ENCODE data around the gene ELMO1. TPM values are rescaled to one million over a fixed set of nuclear protein-coding genes. Genes with fewer than 3 reads are reported as not detected.

The ELMO1 gene
- total RNA-seq, 1 experiment from 2014 or later: 0.36 TPM

GRCh38 chr7:37065779-37066271, 382.8 kb downstream of the ELMO1 start:
- DNase-seq (ENCODE audit: low read depth): peak; percentile 63

- no peak for DNase-seq (ENCODE audit: low read depth)
Measured at GRCh38 chr7:37062560-37062859, 386.2 kb downstream of the ELMO1 start.

DNA sequence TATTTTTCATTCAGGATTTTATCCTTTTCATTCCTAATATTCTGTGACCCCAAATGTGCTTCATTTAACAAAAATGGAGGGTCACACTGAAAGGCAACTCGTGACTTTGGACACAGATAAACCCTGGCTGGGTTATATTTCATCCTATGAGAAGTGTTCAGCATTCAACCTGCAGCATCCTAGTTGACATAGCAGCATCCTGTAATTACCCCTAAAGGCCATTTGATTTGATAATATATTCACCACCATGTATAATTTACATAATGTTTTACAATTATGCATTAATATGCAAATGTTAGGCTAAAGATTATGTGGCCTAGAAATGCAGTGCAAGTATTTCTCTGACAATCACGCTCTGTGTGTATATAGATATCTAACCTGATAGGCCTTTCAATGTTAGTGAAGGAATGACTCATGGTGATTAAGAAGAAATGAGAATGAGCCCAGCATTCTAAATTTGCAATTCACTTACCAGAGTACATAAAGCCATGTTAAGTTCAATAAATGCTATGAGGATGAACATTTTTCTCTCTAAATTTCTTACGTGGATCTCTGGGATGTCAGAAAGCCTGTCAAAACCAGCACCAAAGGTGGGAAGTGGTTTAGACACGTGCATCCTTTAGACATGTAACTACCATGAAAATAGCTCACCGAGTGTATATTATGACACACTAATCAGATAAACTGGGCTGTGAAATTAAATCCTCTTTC, 386.7 kb downstream of the ELMO1 start:
- no peak for DNase-seq (ENCODE audit: low read depth)

- no peak for DNase-seq (ENCODE audit: low read depth)
Measured at GRCh38 chr7:37056234-37056912, 392.3 kb downstream of the ELMO1 start.

DNA sequence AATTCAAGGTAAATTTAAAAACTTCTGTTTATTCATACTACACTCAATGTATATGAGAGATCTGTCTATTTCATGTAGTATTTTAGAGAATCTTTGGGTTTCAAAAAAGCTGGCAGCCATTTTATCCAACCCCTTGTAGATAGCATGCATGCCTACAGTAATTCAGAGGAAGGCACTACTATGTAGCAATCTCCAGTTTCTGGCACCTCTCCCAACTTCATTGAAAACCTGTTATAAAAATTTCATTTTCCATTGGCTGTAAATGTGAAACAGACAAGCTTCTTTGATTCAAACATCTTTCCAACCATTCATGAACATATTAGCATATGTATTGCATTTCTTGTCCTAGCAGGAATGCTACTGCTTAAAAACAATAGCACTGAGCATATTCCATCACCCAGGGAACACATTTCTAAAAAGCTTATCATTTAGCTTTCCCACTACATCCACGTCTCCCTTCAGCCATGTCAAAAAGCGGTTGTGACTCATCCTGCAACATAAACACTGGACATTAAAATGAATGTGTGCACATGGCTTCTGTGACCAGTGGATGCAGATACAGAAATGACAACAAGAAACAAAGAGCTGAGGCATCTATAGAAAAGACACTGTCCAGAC, 393.9 kb downstream of the ELMO1 start:
- peak; percentile 62 for DNase-seq (ENCODE audit: low read depth)

- DNase-seq (ENCODE audit: low read depth): peak; percentile 40
Measured at GRCh38 chr7:37052705-37053104, 396.0 kb downstream of the ELMO1 start.

GRCh38 chr7:37050801-37051200, 397.9 kb downstream of the ELMO1 start:
- DNase-seq (ENCODE audit: low read depth): no peak

DNA sequence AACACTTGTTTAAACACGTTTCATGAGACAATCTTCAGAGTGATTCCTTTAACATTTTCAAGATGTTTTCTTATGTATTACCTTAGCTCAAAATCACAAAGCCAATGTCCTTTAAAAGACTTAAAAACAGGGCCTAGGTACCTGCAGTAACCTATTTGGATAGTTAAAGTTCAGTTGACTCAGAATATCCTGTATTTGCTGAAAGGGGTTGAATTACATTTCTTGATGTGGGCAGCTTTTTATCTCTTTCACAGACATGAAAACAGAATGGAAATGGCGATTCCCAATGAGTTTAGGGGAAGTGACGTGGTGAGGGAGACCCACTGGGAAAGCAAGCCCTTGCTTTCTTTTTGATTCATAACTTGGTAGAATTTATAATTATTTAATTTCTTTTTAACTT, 400.0 kb downstream of the ELMO1 start:
- DNase-seq (ENCODE audit: low read depth): no peak

- no peak for DNase-seq (ENCODE audit: low read depth)
Measured at GRCh38 chr7:37047260-37047659, 401.4 kb downstream of the ELMO1 start.

- no peak for DNase-seq (ENCODE audit: low read depth)
Measured at GRCh38 chr7:37046531-37047079, 402.1 kb downstream of the ELMO1 start.

GRCh38 chr7:37045681-37046179, 402.9 kb downstream of the ELMO1 start:
- DNase-seq (ENCODE audit: low read depth): no peak

DNA sequence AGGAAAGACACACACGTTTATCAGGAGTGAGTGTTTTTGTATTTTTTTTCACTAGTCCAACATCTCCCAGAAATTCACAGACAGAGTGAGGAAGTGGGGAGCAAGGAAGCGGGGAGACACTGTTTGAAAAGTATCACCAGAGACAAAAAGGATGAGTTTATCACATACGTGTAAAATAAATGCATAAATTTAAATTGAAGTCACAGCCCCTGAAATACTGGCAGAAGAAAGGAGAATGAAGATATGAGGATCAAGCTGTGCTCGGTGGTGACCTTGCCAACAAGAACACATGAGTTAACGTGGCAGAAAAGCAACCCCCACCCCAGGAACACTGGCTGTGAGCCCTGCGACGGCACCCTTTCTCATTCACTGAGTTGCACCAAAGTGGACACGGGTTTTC, 407.2 kb downstream of the ELMO1 start:
- DNase-seq (ENCODE audit: low read depth): no peak

DNA sequence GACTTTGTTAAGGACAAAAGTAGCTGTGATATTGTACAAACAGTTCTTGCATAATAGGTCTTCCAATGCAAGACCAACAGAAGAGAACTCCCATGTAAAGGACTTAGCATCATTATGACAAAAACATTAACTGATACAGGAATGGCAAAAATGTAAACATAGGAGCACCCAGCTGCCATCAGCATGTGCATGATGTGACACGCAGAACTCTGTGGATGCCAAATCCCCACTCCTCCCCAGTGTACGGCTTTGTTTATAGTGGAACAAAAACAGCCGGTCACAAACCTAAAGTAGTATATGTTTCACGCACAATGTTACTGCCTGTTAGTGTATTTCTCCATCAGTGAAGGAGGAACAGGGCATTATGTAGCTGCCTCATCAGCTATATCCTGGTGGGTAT, 408.3 kb downstream of the ELMO1 start:
- DNase-seq (ENCODE audit: low read depth): no peak

- no peak for DNase-seq (ENCODE audit: low read depth)
Measured at GRCh38 chr7:37039131-37039749, 409.4 kb downstream of the ELMO1 start.

GRCh38 chr7:37038706-37039105, 410.0 kb downstream of the ELMO1 start:
- no peak for DNase-seq (ENCODE audit: low read depth)

DNA sequence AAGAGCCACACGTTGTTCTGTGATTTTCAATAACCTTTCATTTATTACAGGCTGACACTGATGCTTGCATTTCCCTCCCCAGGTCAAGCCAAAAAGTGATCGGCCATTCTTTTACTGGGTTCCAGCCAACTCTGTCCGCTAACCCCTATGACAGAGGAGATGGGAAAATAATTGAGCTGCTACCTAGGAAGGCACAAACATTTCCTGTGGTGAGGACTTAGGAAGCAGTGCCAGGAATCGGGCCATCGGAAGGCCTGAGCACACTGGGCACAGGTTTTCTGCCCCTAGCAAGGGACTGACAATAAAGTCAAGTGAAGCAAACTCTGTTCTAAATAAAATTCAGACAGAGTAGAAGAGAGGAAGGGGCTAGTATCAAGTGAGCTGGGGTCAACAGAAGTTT, 411.4 kb downstream of the ELMO1 start:
- DNase-seq (ENCODE audit: low read depth): no peak

- DNase-seq (ENCODE audit: low read depth): no peak
Measured at GRCh38 chr7:37035631-37036030, 413.0 kb downstream of the ELMO1 start.

DNA sequence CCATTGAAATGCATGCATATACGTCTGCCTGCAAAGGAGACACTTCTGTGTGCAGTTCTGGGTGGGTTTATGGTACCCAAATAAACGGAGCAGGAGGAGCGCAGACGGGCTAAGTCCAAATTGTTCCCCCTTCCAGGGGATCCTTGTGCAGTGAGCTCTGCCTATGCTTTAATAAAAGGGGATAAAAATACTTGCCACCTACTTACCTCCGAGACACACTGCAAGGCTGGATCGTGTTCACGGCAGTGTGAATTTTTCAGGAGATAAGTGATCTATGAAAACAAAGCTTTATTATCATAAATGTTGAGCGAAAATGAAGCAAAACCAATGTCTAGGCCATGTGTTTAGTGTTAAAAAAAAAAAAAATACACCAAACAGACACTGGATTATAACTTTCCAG, 415.5 kb downstream of the ELMO1 start:
- no peak for DNase-seq (ENCODE audit: low read depth)

- DNase-seq (ENCODE audit: low read depth): no peak
Measured at GRCh38 chr7:37032258-37032601, 416.4 kb downstream of the ELMO1 start.

GRCh38 chr7:37031571-37032257, 416.9 kb downstream of the ELMO1 start:
- peak; percentile 100 for DNase-seq (ENCODE audit: low read depth)

GRCh38 chr7:37028909-37029440, 419.7 kb downstream of the ELMO1 start:
- DNase-seq (ENCODE audit: low read depth): no peak

Data from RPMI7951 (cell line).